Endothelial cell of umbilical vein (primary cell): ENCODE data around the gene AKNA.

ENCODE experiments used
- CTCF ChIP-seq, 2 donors: IDR thresholded peaks; 1 replicate in 1 of 2; 2 replicates in 1 of 2; pipeline ENCODE4 v1.5.1; 2011; ENCODE audit warnings: low read length in 2 of 2, mild to moderate bottlenecking in 2 of 2, moderate library complexity in 2 of 2, control low read depth in 1 of 2, inconsistent platforms in 1 of 2, low read depth in 1 of 2; ENCODE audit not compliant: insufficient read depth in 1 of 2; ENCODE audit errors: extremely low read depth in 1 of 2
- EZH2 ChIP-seq: IDR thresholded peaks from 2 replicates; pipeline ENCODE4 v1.6.1; 2012; ENCODE audit warnings: borderline replicate concordance, low read depth, mild to moderate bottlenecking, moderate library complexity, low read length, inconsistent platforms; ENCODE audit not compliant: severe bottlenecking
- FOS ChIP-seq: IDR thresholded peaks from 2 replicates; pipeline ENCODE4 v1.6.1; 2011; ENCODE audit warnings: mild to moderate bottlenecking, low read length, moderate library complexity, borderline replicate concordance; ENCODE audit not compliant: insufficient read depth
- GATA2 ChIP-seq: IDR thresholded peaks from 2 replicates; pipeline ENCODE4 v1.7.0; 2011; ENCODE audit warnings: low read depth, mild to moderate bottlenecking, moderate library complexity, mixed read lengths, low read length; ENCODE audit not compliant: insufficient read length, insufficient read depth
- JUN ChIP-seq: IDR thresholded peaks from 2 replicates; pipeline ENCODE4 v1.6.1; 2011; ENCODE audit warnings: borderline replicate concordance, low read depth; ENCODE audit not compliant: insufficient read length, insufficient read depth
- MAX ChIP-seq: IDR thresholded peaks from 2 replicates; pipeline ENCODE4 v1.6.1; 2011; ENCODE audit not compliant: insufficient read depth, insufficient read length
- POLR2A ChIP-seq: IDR thresholded peaks from 2 replicates; pipeline ENCODE4 v1.6.1; 2012; ENCODE audit warnings: low read depth, mild to moderate bottlenecking, control low read depth, low read length
- POLR2AphosphoS5 ChIP-seq: IDR thresholded peaks from 2 replicates; pipeline ENCODE4 v1.6.1; 2012; ENCODE audit warnings: low read depth, mild to moderate bottlenecking, control low read depth, low read length, moderate library complexity; ENCODE audit not compliant: insufficient read depth

GRCh38 chr9:114318416-114318815 is 69.4 kb downstream of the AKNA start:
- TF ChIP-seq GATA2 (no peak), CTCF (IDR thresholded peaks at IDR 0.05; ENCODE audit: extremely low read depth in 1 of 2, insufficient read depth in 1 of 2, low read depth in 1 of 2, low read length in 2 of 2) (no peak), POLR2AphosphoS5 (no peak), JUN (no peak), POLR2A (no peak), EZH2 (no peak), FOS (no peak), MAX (no peak)
